ENCODE measurements around the gene PRKCE. TPM values are rescaled to one million over a fixed set of nuclear protein-coding genes. Genes with fewer than 3 reads are reported as not detected.
A peak's percentile ranks its signal among the peaks of the same experiment; 100 is the strongest.

The PRKCE gene
- total RNA-seq, 1 donor = 12.5 TPM

- no peak overlapping the region for H3K4me3 ChIP-seq (ENCODE audit: low read depth, low read length)
- peak; percentile 96 for DNase-seq (ENCODE audit: low read depth)
- TF ChIP-seq, protein P1, sequence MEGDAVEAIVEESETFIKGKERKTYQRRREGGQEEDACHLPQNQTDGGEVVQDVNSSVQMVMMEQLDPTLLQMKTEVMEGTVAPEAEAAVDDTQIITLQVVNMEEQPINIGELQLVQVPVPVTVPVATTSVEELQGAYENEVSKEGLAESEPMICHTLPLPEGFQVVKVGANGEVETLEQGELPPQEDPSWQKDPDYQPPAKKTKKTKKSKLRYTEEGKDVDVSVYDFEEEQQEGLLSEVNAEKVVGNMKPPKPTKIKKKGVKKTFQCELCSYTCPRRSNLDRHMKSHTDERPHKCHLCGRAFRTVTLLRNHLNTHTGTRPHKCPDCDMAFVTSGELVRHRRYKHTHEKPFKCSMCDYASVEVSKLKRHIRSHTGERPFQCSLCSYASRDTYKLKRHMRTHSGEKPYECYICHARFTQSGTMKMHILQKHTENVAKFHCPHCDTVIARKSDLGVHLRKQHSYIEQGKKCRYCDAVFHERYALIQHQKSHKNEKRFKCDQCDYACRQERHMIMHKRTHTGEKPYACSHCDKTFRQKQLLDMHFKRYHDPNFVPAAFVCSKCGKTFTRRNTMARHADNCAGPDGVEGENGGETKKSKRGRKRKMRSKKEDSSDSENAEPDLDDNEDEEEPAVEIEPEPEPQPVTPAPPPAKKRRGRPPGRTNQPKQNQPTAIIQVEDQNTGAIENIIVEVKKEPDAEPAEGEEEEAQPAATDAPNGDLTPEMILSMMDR (IDR thresholded peaks at IDR 0.05; ENCODE audit: insufficient read depth, low read length) = no peak
Observed at GRCh38 chr2:45946023-45946422, 294.5 kb downstream of the PRKCE start.

GRCh38 chr2:45950606-45951005, 299.1 kb downstream of the PRKCE start:
- TF ChIP-seq, protein P1 (IDR thresholded peaks at IDR 0.05; ENCODE audit: insufficient read depth, low read length) = no peak
- no peak for DNase-seq (ENCODE audit: low read depth)
- no peak overlapping the region for H3K4me3 ChIP-seq (ENCODE audit: low read depth, low read length)

- TF ChIP-seq, protein P1 (IDR thresholded peaks at IDR 0.05; ENCODE audit: insufficient read depth, low read length) = no peak
- no peak for DNase-seq (ENCODE audit: low read depth)
- no peak overlapping the region for H3K4me3 ChIP-seq (ENCODE audit: low read depth, low read length)
Observed at GRCh38 chr2:45951025-45951727, 299.7 kb downstream of the PRKCE start.

DNA sequence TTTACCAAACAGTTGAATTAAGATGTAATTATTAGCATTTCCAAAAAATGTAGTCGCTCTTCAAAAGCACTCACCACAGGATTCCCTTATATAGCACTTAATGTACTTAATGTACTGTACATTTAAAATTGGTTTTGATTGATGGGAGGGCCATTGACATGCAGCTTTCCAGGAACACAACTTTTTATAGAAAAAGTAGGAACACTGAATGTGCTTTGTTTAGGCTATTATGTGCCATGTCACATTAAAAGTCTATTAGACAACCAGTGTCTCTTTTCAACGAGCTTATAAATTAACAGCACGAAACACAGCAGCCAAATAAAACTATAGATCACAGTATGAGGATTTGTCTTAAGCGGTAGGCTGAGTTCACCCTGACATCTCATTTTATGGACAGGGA, 301.1 kb downstream of the PRKCE start:
- TF ChIP-seq, protein P1 (IDR thresholded peaks at IDR 0.05; ENCODE audit: insufficient read depth, low read length) = no peak
- DNase-seq (ENCODE audit: low read depth) = no peak
- H3K4me3 ChIP-seq (ENCODE audit: low read depth, low read length) = no peak overlapping the region

DNA sequence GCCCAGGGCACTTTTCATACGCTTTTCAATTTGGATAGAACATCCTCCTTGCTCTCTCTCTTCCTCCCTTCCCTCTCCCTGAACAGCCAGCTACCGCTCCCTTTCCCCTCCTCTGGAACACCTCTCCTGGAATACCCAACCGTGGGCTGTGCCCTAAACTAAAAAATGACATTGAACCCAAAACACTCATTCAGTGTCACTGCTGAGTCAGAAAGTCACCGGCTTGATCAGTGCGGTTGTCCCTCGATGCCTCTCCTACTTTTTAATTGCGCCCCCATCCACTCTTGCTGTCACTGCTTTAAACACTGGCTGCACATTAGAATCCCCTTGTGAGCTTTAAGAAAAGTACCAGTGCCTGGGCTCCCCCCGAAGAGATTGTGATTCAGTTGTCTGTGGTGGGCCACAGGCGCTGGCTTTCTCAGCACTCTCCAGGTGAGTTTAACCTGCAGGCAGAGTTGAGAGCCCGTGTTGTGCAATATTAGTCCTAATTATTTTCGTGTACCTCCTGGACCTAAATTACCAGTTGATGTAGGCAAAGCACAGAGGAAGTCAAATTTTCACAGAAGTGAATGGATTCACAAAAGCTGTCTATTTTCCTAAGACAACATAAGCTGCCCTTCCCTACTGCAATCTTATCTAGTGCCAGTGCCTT, 302.0 kb downstream of the PRKCE start:
- no peak overlapping the region for H3K4me3 ChIP-seq (ENCODE audit: low read depth, low read length)

DNA sequence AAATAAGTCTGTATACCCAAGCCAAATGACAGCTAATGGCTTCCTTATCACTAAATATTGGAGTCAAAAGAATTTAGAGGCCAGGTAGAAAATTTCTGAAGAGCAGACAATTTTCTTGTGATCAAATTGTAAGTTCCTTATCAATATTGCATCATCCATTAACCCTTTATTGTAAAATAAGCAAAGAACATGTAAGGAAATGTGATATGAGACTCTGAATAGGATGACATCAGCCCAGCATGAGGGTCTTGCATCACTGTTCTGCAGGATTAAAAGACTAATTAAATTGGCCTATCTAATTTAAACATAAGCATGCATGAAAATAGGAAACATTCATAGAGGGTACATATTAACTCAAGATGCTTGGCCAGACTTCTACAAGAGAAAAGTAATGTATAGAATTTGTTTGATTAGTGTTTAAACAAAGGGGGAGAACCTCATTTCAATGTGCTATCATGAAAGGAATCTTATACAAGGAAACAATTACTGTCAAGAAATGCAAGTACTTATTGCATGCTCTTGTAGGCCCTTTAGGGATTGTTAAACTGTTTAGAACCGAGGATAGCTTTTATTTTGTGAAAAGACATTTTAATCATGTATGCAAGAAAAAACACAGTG, 302.9 kb downstream of the PRKCE start:
- H3K4me3 ChIP-seq (ENCODE audit: low read depth, low read length) = no peak overlapping the region
- no peak for DNase-seq (ENCODE audit: low read depth)
- TF ChIP-seq, protein P1 (IDR thresholded peaks at IDR 0.05; ENCODE audit: insufficient read depth, low read length) = no peak

More for the DNA sequence above, 302.0 kb downstream of the PRKCE start:
- TF ChIP-seq, protein P1 (IDR thresholded peaks at IDR 0.05; ENCODE audit: insufficient read depth, low read length) = no peak
- no peak for DNase-seq (ENCODE audit: low read depth)

All from fibroblast of the aortic adventitia (primary cell).